Femur (tissue), 1 donor: ENCODE measurements around the gene CCDC54.
"Not testable (repeated sequence)": the region's sequence is repeated elsewhere in the genome, so short reads cannot be mapped to it uniquely, and the experiment has no call there.

ENCODE experiments used
- DNase-seq: peaks from one replicate; pipeline ENCODE4 v3.0.0-alpha.2; 2017

CCDC54 gene

GRCh38 chr3:107377151-107377550 lies at the start of gene CCDC54:
TSS of gene CCDC54 (plus strand) at chr3:107377439. CDS start at chr3:107377588, 149 bp downstream.
- no peak for DNase-seq

DNA sequence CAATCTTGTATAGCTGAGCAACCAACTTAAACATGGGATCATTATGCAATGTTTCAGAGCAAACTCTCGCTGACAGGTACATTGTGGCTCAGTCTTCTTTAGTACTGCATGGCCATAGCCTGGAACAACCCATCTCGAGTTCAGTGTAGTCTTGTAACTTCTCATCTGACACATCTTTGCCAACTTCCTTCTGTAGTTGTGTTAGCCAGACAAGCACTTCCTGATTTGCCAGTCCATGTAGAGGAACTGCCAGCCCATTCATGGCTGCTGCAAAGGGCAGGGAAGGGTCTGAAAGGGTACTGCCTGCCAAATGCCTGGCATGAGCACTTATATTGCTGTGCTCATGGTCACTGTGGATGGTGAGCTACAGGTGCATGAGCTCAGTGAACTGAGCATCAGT lies 49.2 kb upstream of the CCDC54 start:
- no peak for DNase-seq

DNA sequence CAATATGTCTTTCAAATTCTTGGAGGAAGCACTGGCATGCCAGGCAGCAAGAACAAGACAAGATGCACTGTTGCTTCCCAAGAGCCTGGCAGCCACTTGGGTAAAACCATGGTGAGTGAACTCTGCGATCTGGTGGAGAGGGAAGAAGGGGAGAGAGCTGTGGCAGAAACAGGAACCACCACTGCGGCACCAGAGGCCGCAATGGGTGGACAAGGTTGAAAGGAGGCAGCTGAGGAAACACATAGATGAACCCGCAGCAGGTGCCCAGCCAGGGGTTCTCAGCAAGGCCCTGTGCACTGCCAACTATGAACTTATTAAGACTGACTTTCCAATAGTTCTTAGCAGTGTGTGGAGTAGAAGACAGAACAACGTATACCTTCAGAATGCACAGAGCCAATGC lies 48.2 kb upstream of the CCDC54 start:
- no peak for DNase-seq

- not testable (repeated sequence) for DNase-seq
Measured at GRCh38 chr3:107339690-107340089, 37.5 kb upstream of the CCDC54 start.

DNA sequence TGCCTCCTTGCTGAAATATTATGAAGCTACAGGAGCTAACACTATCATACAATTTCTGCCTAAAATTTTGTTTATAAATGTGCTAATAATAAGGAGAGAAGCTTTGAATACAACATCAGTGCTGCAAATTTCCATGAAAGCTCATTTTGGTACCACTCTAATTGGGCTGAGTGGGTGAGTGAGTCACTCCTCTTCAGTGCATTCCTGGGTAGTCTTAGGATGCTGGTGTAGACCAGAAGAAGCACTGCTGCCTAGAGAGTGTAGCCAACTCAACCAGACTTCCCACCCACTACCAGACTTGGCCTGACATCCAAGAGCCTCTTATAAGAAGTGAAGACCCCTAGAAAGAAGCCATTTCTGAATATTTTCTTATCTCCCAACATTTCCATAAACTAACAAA lies 32.5 kb upstream of the CCDC54 start:
- DNase-seq, result no peak

DNA sequence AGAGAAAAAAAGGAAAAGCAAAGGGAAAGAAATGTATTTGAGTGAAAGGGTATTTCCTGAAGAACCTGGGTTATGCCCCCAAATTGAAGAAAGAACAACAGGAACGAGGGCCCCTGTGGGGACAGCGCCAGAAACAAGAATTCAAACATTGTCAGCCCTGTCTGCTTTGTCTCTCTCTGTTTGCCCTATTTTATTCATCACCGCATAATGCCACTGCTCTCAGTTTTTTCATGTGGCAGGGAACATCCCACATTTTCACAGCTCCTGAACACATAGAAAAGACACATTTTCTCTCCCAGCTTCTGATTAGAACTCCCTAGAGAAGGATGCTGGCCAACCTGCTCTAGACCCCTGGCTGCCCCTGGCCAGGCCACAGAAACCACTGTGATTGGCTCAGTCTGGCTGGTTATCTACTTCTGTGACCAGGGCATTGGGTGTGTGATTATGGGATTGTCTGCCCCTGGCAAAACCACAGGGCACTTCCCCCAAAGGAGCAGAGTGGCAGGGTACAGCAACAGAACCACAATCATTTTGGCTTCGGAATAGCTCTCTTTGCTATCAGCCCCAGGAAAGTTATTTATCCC lies 31.3 kb upstream of the CCDC54 start:
- no peak for DNase-seq

DNA sequence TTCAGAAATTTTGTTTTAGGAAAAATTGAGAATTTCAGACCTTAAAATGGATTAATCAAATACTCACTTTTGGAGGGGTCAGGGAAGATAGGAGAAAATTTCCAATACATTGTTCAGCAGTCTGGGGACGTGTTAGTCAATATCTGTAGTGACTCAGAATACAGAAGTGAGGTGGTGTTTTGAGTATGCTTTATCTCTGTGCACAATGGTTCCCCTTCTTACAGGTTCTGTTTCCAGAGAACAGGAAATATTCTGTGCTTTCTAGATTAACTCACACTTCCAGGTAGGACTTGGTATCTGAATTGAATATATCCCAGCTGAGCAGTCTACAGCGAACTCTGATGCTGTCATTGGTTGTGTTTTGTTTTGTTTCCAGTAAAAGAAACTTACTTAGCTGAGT lies 30.7 kb upstream of the CCDC54 start:
- DNase-seq, result no peak

DNA sequence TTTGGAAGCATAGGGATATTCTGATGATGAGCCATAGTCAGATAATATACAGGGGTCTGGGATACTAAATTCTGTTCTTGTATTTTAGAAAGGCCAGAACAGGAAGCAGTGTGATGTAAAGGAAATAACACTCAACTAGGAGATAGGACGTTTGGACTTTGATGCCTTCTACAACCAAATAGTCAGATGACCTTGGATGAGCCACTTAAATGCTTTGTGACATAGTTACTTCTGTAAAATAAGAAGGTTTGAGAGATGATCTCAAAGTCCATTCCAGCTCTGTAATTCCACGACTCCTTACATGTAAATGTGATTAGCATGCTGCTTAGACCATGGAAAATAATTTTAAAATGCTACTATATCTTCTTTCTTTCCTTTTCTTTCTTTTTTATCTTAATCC lies 29.5 kb upstream of the CCDC54 start:
- DNase-seq, result no peak

- DNase-seq, result no peak
Measured at GRCh38 chr3:107356706-107357105, 20.5 kb upstream of the CCDC54 start.

DNA sequence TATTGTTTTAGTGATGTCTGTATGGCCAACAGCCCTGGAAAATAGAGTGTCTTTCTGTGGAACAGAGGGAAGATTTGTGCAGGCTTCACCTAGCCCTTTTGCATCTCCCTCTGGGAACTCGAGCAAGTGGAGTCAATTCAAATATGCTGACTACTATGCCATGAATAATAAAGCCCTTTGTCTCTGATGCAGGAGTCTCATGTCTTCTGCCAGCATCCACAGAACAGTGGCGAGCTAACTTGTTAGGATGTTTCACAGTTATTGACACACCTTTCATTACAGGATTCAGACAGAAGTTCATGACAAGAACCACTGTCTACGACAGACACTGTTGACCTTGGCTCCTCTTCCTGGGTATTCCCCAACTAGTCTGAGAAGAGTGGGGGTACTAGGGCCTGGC lies 15.6 kb upstream of the CCDC54 start:
- DNase-seq, result no peak

DNA sequence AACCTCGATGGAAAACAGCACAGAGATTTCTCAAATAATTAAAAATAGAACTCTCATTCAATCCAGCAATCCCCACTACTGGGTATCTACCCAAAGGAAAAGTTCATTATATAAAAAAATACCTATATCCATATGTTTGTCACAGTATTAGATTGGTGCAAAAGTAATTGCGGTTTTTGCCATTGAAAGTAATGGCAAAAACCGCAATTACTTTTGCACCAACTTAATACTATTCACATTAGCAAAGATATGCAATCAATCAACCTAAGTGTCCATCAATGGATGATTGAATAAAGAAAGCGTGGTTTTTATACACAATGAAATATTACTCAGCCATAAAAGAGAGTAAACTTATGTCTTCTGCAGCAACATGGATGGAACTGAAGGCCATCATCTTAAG lies 12.2 kb upstream of the CCDC54 start:
- DNase-seq, result no peak

GRCh38 chr3:107366766-107367165 lies 10.5 kb upstream of the CCDC54 start:
- no peak for DNase-seq

GRCh38 chr3:107367353-107367752 lies 9.9 kb upstream of the CCDC54 start:
- DNase-seq, result no peak

DNA sequence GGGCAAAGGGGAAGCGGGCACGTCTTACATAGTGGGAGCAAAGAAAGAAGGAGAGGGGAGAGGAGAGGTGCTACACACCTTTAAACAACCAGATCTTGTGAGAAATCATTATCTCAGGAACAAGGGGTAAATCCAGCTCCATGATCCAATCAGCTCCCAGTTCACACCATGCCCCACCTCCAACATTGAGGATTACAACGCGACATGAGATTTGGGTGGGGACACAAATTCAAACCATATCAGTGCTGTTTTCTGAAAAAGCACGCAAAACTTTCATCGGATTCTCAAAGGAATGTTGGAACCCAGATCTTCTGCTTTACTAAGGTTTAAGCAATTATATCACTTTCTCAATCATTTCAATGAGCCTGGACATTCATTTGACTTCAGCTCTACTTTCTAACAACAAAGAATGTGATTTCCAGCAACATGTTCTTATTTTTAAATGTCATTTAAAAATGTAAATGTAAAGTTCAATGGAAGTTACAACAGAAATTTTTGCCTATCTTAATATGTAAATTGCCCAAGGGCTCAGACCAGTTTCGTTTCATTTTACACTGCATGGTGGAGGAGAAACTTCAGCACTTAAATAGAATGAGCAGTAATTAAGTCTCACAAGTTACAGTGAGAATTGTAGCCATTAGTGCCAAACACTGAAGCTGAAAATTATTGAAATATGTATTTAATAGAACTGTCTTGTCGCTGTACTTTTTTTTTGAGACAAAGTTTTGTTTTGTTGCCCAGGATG lies 8.4 kb upstream of the CCDC54 start:
- DNase-seq, result no peak

- DNase-seq, result no peak
Measured at GRCh38 chr3:107369791-107370190, 7.4 kb upstream of the CCDC54 start.

DNA sequence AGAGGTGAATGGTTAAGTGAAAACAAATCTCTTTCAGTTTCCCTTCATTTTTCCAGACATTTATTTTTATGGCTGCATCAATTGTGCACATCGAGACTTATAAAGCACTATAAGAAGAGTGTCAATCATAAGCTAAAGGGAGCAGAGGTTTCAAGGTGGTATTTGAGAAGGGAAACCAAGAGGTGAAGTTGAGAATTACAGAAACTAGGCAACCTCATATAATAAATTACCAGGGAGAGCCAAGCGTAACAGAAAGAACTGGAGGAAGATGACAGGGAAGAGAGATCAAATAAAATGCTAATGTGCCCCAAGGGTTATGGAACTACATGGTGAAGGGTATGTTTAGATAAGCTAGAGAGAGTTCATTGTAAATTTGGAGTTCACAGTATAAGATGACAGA lies 6.3 kb upstream of the CCDC54 start:
- no peak for DNase-seq

- no peak for DNase-seq
Measured at GRCh38 chr3:107372506-107372905, 4.7 kb upstream of the CCDC54 start.

DNA sequence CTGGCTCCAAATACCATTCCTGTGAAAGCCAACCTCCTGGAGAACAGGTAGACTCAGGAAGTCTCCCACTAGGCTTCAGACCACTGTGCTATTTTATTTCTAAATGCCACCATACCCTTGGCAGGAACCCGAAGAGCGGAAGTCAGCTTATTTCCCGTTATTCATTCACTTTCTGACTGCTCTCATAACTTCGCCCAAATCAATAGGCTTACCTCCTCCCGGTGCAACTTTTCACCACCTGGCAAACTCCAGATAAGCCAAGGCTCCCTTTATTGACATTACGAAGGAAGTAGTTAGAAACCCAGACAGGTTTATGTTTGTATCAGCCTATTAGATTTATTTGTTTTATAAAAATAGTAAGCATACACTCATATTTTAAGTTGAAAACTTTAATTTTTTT lies 3.3 kb upstream of the CCDC54 start:
- DNase-seq, result no peak

GRCh38 chr3:107375682-107376081 lies 1.6 kb upstream of the CCDC54 start:
- DNase-seq, result no peak

- DNase-seq, result no peak
Measured at GRCh38 chr3:107382631-107383030, 5.4 kb downstream of the CCDC54 start.

GRCh38 chr3:107384428-107384827 lies 7.2 kb downstream of the CCDC54 start:
- no peak for DNase-seq

GRCh38 chr3:107384907-107385306 lies 7.7 kb downstream of the CCDC54 start:
- no peak for DNase-seq

- no peak for DNase-seq
Measured at GRCh38 chr3:107387555-107387954, 10.3 kb downstream of the CCDC54 start.

GRCh38 chr3:107392549-107393165 lies 15.4 kb downstream of the CCDC54 start:
- DNase-seq, result no peak
